SK-N-MC (cell line): ENCODE results near the gene PDS5A.

Experiments used
- EZH2 ChIP-seq: fragments of 200-600 bp; sonication (generic); IDR thresholded peaks from one replicate; pipeline ENCODE4 v1.6.1; 2017; ENCODE audit warnings: antibody characterized with exemption
- FOXP2 ChIP-seq: optimal IDR thresholded peaks from 2 replicates; pipeline ENCODE3; 2011; ENCODE audit warnings: mild to moderate bottlenecking, moderate library complexity; ENCODE audit not compliant: insufficient read depth; ENCODE audit errors: extremely low read length, control extremely low read depth
- POLR2AphosphoS5 ChIP-seq: IDR thresholded peaks from 2 replicates; pipeline ENCODE4 v1.6.1; 2012; ENCODE audit warnings: mild to moderate bottlenecking, low read depth, low read length, borderline replicate concordance

GRCh38 chr4:39846120-39846519 is 131.6 kb downstream of the PDS5A start:
- no peak for TF ChIP-seq POLR2AphosphoS5
- no peak for TF ChIP-seq EZH2
- no peak for TF ChIP-seq FOXP2
